Keratinocyte (primary cell): ENCODE data around the gene HYAL2. TPM values are rescaled to one million over a fixed set of nuclear protein-coding genes. Genes with fewer than 3 reads are reported as not detected.

Experiments
- DNase-seq: peaks from one replicate; pipeline ENCODE4 v3.0.0-alpha.2; 2011; ENCODE audit warnings: low read depth, missing footprints, low spot score
- FAIRE-seq: peaks from 2 replicates; lab custom pipeline; 2011; peaks lifted over from hg19 to GRCh38; lab: Jason Lieb, UNC
- H2AFZ ChIP-seq: 2 replicates; pipeline ENCODE4 v1.6.0; 2012; ENCODE audit warnings: low read length, control low read depth, inconsistent platforms; ENCODE audit not compliant: control insufficient read depth
- H3K27ac ChIP-seq: 2 replicates; pipeline ENCODE4 v1.5.1; 2011; ENCODE audit warnings: low read length; ENCODE audit not compliant: control insufficient read depth, insufficient read depth
- H3K27me3 ChIP-seq: 3 replicates; pipeline ENCODE4 v1.6.0; 2011; ENCODE audit warnings: low read length; ENCODE audit not compliant: control insufficient read depth, insufficient read depth; ENCODE audit errors: extremely low read depth
- H3K36me3 ChIP-seq, 2 experiments: 2 replicates in 1 of 2; 3 replicates in 1 of 2; pipeline ENCODE4 v1.5.1; 2011; ENCODE audit warnings: low read length in 2 of 2, mild to moderate bottlenecking in 1 of 2; ENCODE audit not compliant: control insufficient read depth in 2 of 2, insufficient read depth in 2 of 2; ENCODE audit errors: extremely low read depth in 1 of 2
- H3K4me1 ChIP-seq: 3 replicates; pipeline ENCODE4 v1.5.1; 2011; ENCODE audit warnings: low read length; ENCODE audit not compliant: control insufficient read depth, insufficient read depth; ENCODE audit errors: extremely low read depth
- H3K4me2 ChIP-seq: 3 replicates; pipeline ENCODE4 v1.6.0; 2011; ENCODE audit warnings: low read depth, low read length; ENCODE audit not compliant: control insufficient read depth, insufficient read depth; ENCODE audit errors: extremely low read depth
- H3K4me3 ChIP-seq, 3 experiments: fragments of 200-600 bp in 1 of 3; sonication (generic) in 1 of 3; 2 replicates in 2 of 3; 3 replicates in 1 of 3; pipeline ENCODE4 v1.5.1; 2011 to 2016; ENCODE audit warnings: low read length in 3 of 3, mild to moderate bottlenecking in 3 of 3, control low read depth in 2 of 3, inconsistent platforms in 1 of 3, low read depth in 1 of 3, mixed read lengths in 1 of 3, mixed run types in 1 of 3, moderate library complexity in 1 of 3; ENCODE audit not compliant: control insufficient read depth in 2 of 3, insufficient read depth in 2 of 3; ENCODE audit errors: extremely low read depth in 1 of 3
- H3K79me2 ChIP-seq: 2 replicates; pipeline ENCODE4 v1.6.0; 2012; ENCODE audit warnings: low read length; ENCODE audit not compliant: control insufficient read depth, insufficient read depth
- H3K9ac ChIP-seq: 3 replicates; pipeline ENCODE4 v1.6.0; 2011; ENCODE audit warnings: low read length; ENCODE audit not compliant: control insufficient read depth, insufficient read depth; ENCODE audit errors: extremely low read depth
- H3K9me1 ChIP-seq: 3 replicates; pipeline ENCODE4 v1.6.0; 2011; ENCODE audit warnings: low read length; ENCODE audit not compliant: control insufficient read depth, insufficient read depth; ENCODE audit errors: extremely low read depth
- H3K9me3 ChIP-seq: 2 replicates; pipeline ENCODE4 v1.5.1; 2012; ENCODE audit warnings: low read depth, low read length; ENCODE audit not compliant: control insufficient read depth
- H4K20me1 ChIP-seq: 3 replicates; pipeline ENCODE4 v1.6.0; 2011; ENCODE audit warnings: low read length; ENCODE audit not compliant: control insufficient read depth, insufficient read depth; ENCODE audit errors: extremely low read depth
- CTCF ChIP-seq, 3 experiments: IDR thresholded peaks in 1 of 3; conservative IDR thresholded peaks in 1 of 3; optimal IDR thresholded peaks in 1 of 3; 2 replicates in 2 of 3; 3 replicates in 1 of 3; pipeline versions ENCODE3 to v1.5.1; 2011; ENCODE audit warnings: low read length in 3 of 3, mild to moderate bottlenecking in 3 of 3, moderate library complexity in 2 of 3, control low read depth in 1 of 3, inconsistent platforms in 1 of 3; ENCODE audit not compliant: insufficient read depth in 2 of 3; ENCODE audit errors: extremely low read depth in 1 of 3
- EZH2 ChIP-seq: IDR thresholded peaks from one replicate; pipeline ENCODE4 v1.6.1; 2012; ENCODE audit warnings: inconsistent platforms, mild to moderate bottlenecking, low read length, moderate library complexity
- dilution Hi-C: fragments of 300-500 bp; cut with MboI; formaldehyde crosslinking; loops from one replicate; pipeline ENCODE4 v1.7.0; 2020; ENCODE audit warnings: low sequenced_read_pairs; ENCODE audit not compliant: extremely low pct_ligation_motif_present
- polyA plus RNA-seq, 5 experiments: library from polyadenylated mRNA; depleted of rRNA in 3 of 5; stranded (reverse) in 3 of 5; stranded (forward) in 1 of 5; unstranded in 1 of 5; fragments of >200 nt; gene quantifications; 1 replicate in 1 of 5; 2 replicates in 3 of 5; 3 replicates in 1 of 5; pipeline versions ENCODE4 v1.2.1 to v1.2.3, GENCODE V29; 2011 to 2012; ENCODE audit warnings: missing spikeins in 2 of 5, low read depth in 1 of 5, low replicate concordance in 1 of 5

HYAL2 gene
- polyA plus RNA-seq, 1 donor (not counting 4 experiments of a cell fraction or from before 2014, with no cell fraction given), result 42.8 TPM

DNA sequence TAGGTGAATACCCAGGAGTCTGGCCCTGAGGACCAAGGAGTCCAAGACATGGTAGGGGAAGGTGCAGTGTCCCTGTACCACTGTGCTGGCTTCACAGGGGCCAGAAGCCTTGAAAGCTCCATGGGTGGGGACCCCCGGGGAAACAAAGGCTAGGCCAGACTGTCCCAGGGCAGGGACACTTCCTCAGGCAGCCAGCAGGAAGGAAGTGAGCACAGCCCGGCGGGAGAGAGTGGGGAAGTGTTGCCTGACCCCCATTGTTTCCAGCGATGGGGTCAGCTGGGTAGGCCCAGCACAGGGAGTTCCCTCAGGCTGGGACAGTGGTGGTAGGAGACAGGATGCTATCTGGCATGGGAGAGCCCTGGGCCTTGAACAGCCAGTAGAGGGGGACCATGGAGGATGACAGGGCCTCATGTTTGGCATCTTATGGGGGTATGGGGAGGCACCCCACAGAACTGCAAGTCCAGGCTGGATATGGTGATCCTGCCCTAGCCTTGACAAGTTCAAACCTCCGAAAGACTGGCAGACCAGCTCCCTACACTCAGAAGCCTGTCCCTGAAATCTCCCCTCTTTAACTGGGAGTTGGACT is 1.2 kb upstream of the HYAL2 start:
- peaks cover 2% of the 10 kb centered on the region for H3K9me1 ChIP-seq
- dilution Hi-C loops, result no loop called here
- H3K4me1 ChIP-seq, result peaks cover 30% of the 10 kb centered on the region
- no peak for FAIRE-seq
- no peaks in the 10 kb centered on the region for H4K20me1 ChIP-seq
- H3K36me3 ChIP-seq, result peaks cover 17 to 21% of the 10 kb centered on the region in 2 experiments
- no peak overlapping the region for H3K4me2 ChIP-seq
- H3K9me3 ChIP-seq, result no peaks in the 10 kb centered on the region
- no peak for TF ChIP-seq CTCF (optimal IDR thresholded peaks at IDR 0.05 in 1 of 3, IDR thresholded peaks at IDR 0.05 in 1 of 3, conservative IDR thresholded peaks at IDR 0.05 in 1 of 3; ENCODE audit: extremely low read depth in 1 of 3, insufficient read depth in 2 of 3, low read length in 3 of 3)
- no peak for TF ChIP-seq EZH2
- no peak for DNase-seq
- no peak overlapping the region for H3K27ac ChIP-seq
- no peak overlapping the region for H3K9ac ChIP-seq
- H3K27me3 ChIP-seq, result no peaks in the 10 kb centered on the region
- peaks cover 42% of the 10 kb centered on the region for H3K79me2 ChIP-seq
- H3K4me3 ChIP-seq, result no peak overlapping the region
- H2AFZ ChIP-seq, result no peak overlapping the region

- dilution Hi-C loops, result no loop called here
- no peak overlapping the region for H3K27ac ChIP-seq
- FAIRE-seq, result no peak
These were observed 601 bp upstream of the HYAL2 start for GRCh38 chr3:50323092-50323600.

More at GRCh38 chr3:50323092-50323600, 601 bp upstream of the HYAL2 start:
- no peaks in the 10 kb centered on the region for H4K20me1 ChIP-seq
- H3K4me3 ChIP-seq, result no peak overlapping the region
- no peak overlapping the region for H3K4me2 ChIP-seq
- peaks cover 48% of the 10 kb centered on the region for H3K79me2 ChIP-seq
- DNase-seq, result no peak
- H2AFZ ChIP-seq, result no peak overlapping the region
- no peak overlapping the region for H3K9ac ChIP-seq
- no peaks in the 10 kb centered on the region for H3K9me3 ChIP-seq
- no peak for TF ChIP-seq EZH2
- no peak for TF ChIP-seq CTCF (optimal IDR thresholded peaks at IDR 0.05 in 1 of 3, IDR thresholded peaks at IDR 0.05 in 1 of 3, conservative IDR thresholded peaks at IDR 0.05 in 1 of 3; ENCODE audit: extremely low read depth in 1 of 3, insufficient read depth in 2 of 3, low read length in 3 of 3)
- peaks cover 32% of the 10 kb centered on the region for H3K4me1 ChIP-seq
- no peaks in the 10 kb centered on the region for H3K27me3 ChIP-seq
- H3K36me3 ChIP-seq, result peaks cover 21 to 26% of the 10 kb centered on the region in 2 experiments
- peaks cover 3% of the 10 kb centered on the region for H3K9me1 ChIP-seq
